GM12875 (cell line): ENCODE measurements around the gene CHKA.

Source experiments
- H3K4me3 ChIP-seq: one replicate; pipeline ENCODE4 v1.5.1; 2011; ENCODE audit warnings: low read depth, low read length, control low read depth
- TF ChIP-seq, protein P1 (sequence below): IDR thresholded peaks from 2 replicates; pipeline ENCODE4 v1.5.1; 2011; ENCODE audit warnings: low read depth, mild to moderate bottlenecking, control low read depth, inconsistent platforms, low read length, moderate library complexity, borderline replicate concordance; ENCODE audit not compliant: insufficient read depth

The CHKA gene

GRCh38 chr11:68012044-68012842 lies 108.9 kb downstream of the CHKA start:
- TF ChIP-seq, protein P1, sequence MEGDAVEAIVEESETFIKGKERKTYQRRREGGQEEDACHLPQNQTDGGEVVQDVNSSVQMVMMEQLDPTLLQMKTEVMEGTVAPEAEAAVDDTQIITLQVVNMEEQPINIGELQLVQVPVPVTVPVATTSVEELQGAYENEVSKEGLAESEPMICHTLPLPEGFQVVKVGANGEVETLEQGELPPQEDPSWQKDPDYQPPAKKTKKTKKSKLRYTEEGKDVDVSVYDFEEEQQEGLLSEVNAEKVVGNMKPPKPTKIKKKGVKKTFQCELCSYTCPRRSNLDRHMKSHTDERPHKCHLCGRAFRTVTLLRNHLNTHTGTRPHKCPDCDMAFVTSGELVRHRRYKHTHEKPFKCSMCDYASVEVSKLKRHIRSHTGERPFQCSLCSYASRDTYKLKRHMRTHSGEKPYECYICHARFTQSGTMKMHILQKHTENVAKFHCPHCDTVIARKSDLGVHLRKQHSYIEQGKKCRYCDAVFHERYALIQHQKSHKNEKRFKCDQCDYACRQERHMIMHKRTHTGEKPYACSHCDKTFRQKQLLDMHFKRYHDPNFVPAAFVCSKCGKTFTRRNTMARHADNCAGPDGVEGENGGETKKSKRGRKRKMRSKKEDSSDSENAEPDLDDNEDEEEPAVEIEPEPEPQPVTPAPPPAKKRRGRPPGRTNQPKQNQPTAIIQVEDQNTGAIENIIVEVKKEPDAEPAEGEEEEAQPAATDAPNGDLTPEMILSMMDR, result no peak

DNA sequence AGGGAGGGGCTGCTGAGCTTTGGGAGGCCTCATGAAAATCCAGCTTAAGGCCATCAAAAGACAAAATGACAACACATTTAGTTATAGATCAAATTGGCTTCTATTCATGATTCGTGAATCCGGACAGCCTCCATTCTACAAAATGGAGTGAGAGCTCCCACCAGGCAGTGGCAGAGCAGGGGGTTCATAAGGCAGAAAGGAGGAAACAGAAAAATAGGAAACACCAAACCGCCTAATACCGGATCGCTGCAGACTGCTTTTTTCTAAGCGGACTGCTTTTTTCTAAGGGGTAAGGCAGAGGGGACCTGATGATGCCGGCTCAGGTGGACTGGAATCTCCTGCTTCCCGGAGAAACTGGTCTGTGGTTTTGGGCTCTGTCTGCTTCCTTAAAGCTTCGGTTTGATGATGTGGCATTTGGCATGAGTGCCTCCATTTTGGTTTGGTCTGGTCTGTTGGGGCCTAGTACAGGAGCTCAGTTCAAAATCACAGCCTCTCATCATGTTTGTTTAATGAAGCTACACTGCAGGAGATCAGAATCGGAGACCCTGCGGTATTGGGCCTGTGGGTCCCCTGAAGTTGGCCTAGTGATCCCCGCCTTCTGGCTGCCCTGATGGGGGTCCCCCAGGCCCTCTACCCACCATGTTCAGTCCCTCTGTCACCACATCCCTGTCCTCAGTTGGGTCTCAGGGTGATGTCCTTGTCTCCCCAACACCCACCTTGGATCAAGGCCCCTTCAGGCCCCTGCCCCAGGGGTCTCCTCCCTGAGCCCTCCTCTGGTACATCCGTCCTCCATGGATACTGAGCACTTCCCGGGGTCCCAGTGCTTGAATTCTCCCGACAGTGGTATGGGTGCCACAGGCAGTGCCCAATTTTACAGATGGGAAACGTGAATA lies 109.9 kb downstream of the CHKA start:
- no peak overlapping the region for H3K4me3 ChIP-seq
- TF ChIP-seq, protein P1, result no peak

More at GRCh38 chr11:68012044-68012842, 108.9 kb downstream of the CHKA start:
- H3K4me3 ChIP-seq, result no peak overlapping the region

DNA sequence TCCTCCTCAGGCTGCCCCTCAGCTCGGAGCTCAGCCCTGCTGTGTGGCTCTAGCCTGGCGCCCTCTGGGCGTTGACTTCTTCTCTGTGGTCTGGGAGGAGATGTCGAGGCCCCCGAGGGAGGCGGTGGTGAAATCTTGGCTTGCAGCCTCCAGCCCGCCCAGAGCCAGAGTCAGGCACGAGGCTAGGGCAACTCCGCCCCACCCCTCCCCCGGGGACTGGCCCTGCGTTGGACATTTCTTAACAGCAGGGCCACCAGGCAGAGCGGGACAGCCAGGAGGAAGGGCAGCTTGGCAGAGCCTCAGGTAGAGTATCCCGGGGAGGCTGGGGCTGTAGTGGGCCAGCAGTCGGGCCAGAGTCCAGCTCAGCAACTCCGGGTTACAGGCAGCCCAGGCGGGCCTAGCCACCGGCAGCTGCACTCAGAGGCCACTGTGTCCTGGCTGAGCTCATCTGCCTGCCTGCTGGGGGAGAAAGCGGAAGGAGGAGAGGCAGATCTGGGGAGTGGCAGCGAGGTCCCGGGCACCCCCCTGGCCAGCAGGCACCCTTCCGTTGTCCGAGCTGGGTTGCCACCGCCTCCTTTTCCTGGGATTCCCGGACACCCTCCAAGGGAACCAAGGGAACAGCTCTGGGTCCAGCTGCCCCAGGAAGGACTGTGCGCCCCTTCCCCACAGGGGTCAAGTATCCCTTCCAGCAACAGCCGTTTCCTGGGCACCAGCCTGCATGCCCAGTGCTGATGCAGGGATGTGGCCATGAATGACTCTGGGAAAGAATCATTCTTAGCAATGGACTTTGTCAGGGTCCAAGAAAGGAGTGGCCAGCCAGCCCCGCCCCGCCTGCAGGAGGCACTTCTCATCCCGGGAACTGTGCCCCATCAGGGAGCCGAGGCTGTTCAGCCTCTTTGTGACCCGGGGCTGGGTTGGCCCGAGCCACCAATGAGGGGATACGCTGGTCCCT lies 110.8 kb downstream of the CHKA start, which contains the start of gene ALDH3B1:
TSS of gene ALDH3B1 (plus strand) at position 238 of the 952 bp plus-strand sequence. CDS start 4,971 bp downstream, outside the sequence.
- H3K4me3 ChIP-seq, result no peak within 1 kb of the TSS
- TF ChIP-seq, protein P1, result no peak

DNA sequence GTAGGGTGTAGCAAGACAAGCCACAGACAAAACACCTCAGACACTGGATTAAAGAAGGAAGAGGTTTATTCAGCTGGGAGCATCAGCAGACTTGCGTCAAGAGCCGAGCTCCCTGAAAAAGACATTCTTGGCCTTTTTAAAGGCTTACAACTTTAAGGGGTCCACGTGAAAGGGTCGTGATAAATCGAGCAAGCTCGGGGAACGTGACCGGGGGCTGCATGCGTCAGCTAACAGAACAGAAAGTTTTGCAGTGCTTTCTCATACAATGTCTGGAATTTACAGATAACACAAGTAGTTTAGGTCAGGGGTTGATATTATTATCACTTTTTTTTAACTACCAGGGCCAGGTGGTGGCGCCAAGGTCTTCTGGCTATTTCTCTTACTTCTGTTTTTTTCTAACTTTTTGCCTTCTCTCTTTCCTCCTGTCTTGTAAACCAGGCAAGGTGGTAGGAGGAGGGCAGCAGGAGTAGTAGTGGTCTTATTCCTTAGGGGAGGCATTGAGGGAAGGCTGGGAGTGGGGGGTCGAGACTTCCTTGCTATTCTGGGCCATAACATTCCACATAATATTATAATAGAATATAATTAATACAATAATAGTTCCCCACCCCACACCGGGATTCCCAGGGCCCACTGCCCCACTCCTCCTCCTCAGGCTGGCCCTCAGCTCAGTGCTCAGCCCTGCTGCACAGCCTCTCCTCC lies 111.6 kb downstream of the CHKA start:
- TF ChIP-seq, protein P1, result no peak
- H3K4me3 ChIP-seq, result no peak overlapping the region

- no peak overlapping the region for H3K4me3 ChIP-seq
- TF ChIP-seq, protein P1, result no peak
Measured at GRCh38 chr11:68008381-68009337, 112.5 kb downstream of the CHKA start.
